Activated CD8-positive, alpha-beta T cell treated with anti-CD3 and anti-CD28 coated beads, Interleukin-2, amount 10 ng/mL, durations not matched to agents 7 days and 5 days (primary cell): Measurements from ENCODE around the gene SLC44A2. TPM values are rescaled to one million over a fixed set of nuclear protein-coding genes. Genes with fewer than 3 reads are reported as not detected.

Experiments used
- ATAC-seq: fragments of 150-1000 bp; cut with Tn5 transposase; one replicate; pipeline ENCODE4 v1.10.0; 2021; ENCODE audit warnings: moderate library complexity
- CTCF ChIA-PET: fragments of 350-600 bp; sonication (Branson Sonifier 250); formaldehyde crosslinking; loops from one replicate; lab custom pipeline; 2021; ENCODE audit warnings: antibody characterized with exemption; lab: Charles Lee
- POLR2A ChIA-PET: fragments of 350-600 bp; sonication (Branson Sonifier 250); formaldehyde crosslinking; loops from one replicate; lab custom pipeline; 2021; ENCODE audit warnings: antibody characterized with exemption; lab: Charles Lee
- DNase-seq: peaks from one replicate; pipeline ENCODE4 v3.0.0-alpha.2; 2020
- H3K27ac Mint-ChIP-seq: one replicate; pipeline ENCODE4 v1.8.0; 2021; ENCODE audit warnings: mild to moderate bottlenecking, mixed read lengths
- H3K27me3 Mint-ChIP-seq: one replicate; pipeline ENCODE4 v1.8.0; 2021; ENCODE audit warnings: low read depth, mixed read lengths
- H3K36me3 Mint-ChIP-seq: one replicate; pipeline ENCODE4 v1.8.0; 2021; ENCODE audit warnings: low read depth, mixed read lengths
- H3K4me1 Mint-ChIP-seq: one replicate; pipeline ENCODE4 v1.8.0; 2021; ENCODE audit warnings: low read depth, mixed read lengths
- H3K4me3 Mint-ChIP-seq: one replicate; pipeline ENCODE4 v1.8.0; 2021; ENCODE audit warnings: mild to moderate bottlenecking, mixed read lengths
- H3K9me3 Mint-ChIP-seq: one replicate; pipeline ENCODE4 v1.8.0; 2022; ENCODE audit warnings: mixed read lengths; ENCODE audit not compliant: insufficient read depth
- total RNA-seq, 2 experiments: library from RNA; stranded (reverse); gene quantifications; one replicate each; pipeline ENCODE4 v1.2.3, GENCODE V29; 2021

The SLC44A2 gene
- 100 to 1,000 TPM; 112 to 121 TPM for total RNA-seq

- ChIA-PET POLR2A (interaction anchor here (1.9 kb wide), 1 partner anchor 21 kb away, joined by 12 read pairs; no protein-coding TSS in a partner anchor), CTCF (interaction anchor here (0.8 to 1.4 kb wide), 2 partner anchors 19 to 44 kb away, joined by 3 to 5 read pairs; no protein-coding TSS in a partner anchor)
- Mint-ChIP-seq H3K9me3 (no peaks in the 10 kb centered on the region), H3K36me3 (peaks cover 38% of the 10 kb centered on the region), H3K4me3 (peak within 1 kb of the TSS; percentile 34), H3K27ac (peak within 1 kb of the TSS; percentile 89), H3K4me1 (peaks cover 40% of the 10 kb centered on the region), H3K27me3 (no peaks in the 10 kb centered on the region)
- ATAC-seq: no peak
- DNase-seq: no peak
These were observed at the start of gene SLC44A2 for GRCh38 chr19:10625003-10625761. Gene SLC44A2 (plus strand): TSS chr19:10625553. CDS start chr19:10625634, 81 bp downstream.

- Mint-ChIP-seq H3K27me3 (no peaks in the 10 kb centered on the region), H3K27ac (no peak overlapping the region), H3K9me3 (no peaks in the 10 kb centered on the region), H3K4me3 (no peak overlapping the region), H3K36me3 (no peaks in the 10 kb centered on the region), H3K4me1 (peaks cover 31% of the 10 kb centered on the region)
- CTCF ChIA-PET: interaction anchor here (5.4 to 8.8 kb wide), 2 partner anchors 69 to 123 kb away, joined by 135 to 421 read pairs; partner anchors contain the start of gene QTRT1
- ATAC-seq (no peak), DNase-seq (no peak)
- POLR2A ChIA-PET: no interaction called here
These were observed 47.4 kb upstream of the SLC44A2 start for GRCh38 chr19:10577951-10578350.

- Mint-ChIP-seq H3K36me3 (no peaks in the 10 kb centered on the region), H3K4me1 (peaks cover 32% of the 10 kb centered on the region), H3K4me3 (no peak overlapping the region), H3K27me3 (no peaks in the 10 kb centered on the region), H3K9me3 (no peaks in the 10 kb centered on the region), H3K27ac (no peak overlapping the region)
- DNase-seq (peak; percentile 95), ATAC-seq (peak; percentile 92)
- CTCF ChIA-PET: interaction anchor here (0.7 to 8.8 kb wide), 45 partner anchors 8 to 190 kb away, joined by 3 to 421 read pairs (median 5); partner anchors contain the start of genes CDKN2D, DNM2, KEAP1 and KRI1
- POLR2A ChIA-PET: interaction anchor here (1.0 to 3.5 kb wide), 6 partner anchors 14 to 120 kb away, joined by 3 to 22 read pairs (median 6); partner anchors contain the start of gene QTRT1
These were observed 44.2 kb upstream of the SLC44A2 start for GRCh38 chr19:10580979-10581631.

- H3K27ac Mint-ChIP-seq: no peak overlapping the region
- no peak for ATAC-seq
- H3K27me3 Mint-ChIP-seq: peaks cover 5% of the 10 kb centered on the region
- DNase-seq: no peak
- no peaks in the 10 kb centered on the region for H3K9me3 Mint-ChIP-seq
- peaks cover 29% of the 10 kb centered on the region for H3K4me1 Mint-ChIP-seq
- H3K4me3 Mint-ChIP-seq: no peak overlapping the region
- POLR2A ChIA-PET: interaction anchor here (1.5 to 3.5 kb wide), 4 partner anchors 21 to 119 kb away, joined by 5 to 22 read pairs (median 14); partner anchors contain the start of gene QTRT1
- CTCF ChIA-PET: interaction anchor here (0.7 to 8.8 kb wide), 26 partner anchors 9 to 282 kb away, joined by 3 to 421 read pairs (median 7); partner anchors contain the start of genes CDKN2D, QTRT1 and SLC44A2
- no peaks in the 10 kb centered on the region for H3K36me3 Mint-ChIP-seq
These were observed 43.3 kb upstream of the SLC44A2 start for GRCh38 chr19:10582091-10582490.

- no peaks in the 10 kb centered on the region for H3K9me3 Mint-ChIP-seq
- peaks cover 11% of the 10 kb centered on the region for H3K27me3 Mint-ChIP-seq
- peaks cover 31% of the 10 kb centered on the region for H3K4me1 Mint-ChIP-seq
- no peak for DNase-seq
- POLR2A ChIA-PET: interaction anchor here (1.4 kb wide), 1 partner anchor 20 kb away, joined by 4 read pairs; no protein-coding TSS in a partner anchor
- CTCF ChIA-PET: interaction anchor here (0.7 to 8.8 kb wide), 10 partner anchors 12 to 281 kb away, joined by 3 to 421 read pairs (median 32); partner anchors contain the start of gene QTRT1
- H3K4me3 Mint-ChIP-seq: no peak overlapping the region
- ATAC-seq: no peak
- H3K36me3 Mint-ChIP-seq: no peaks in the 10 kb centered on the region
- no peak overlapping the region for H3K27ac Mint-ChIP-seq
These were observed 42.1 kb upstream of the SLC44A2 start for GRCh38 chr19:10583036-10583776.

GRCh38 chr19:10586396-10586795 is 39.0 kb upstream of the SLC44A2 start:
- H3K27me3 Mint-ChIP-seq: peaks cover 14% of the 10 kb centered on the region

GRCh38 chr19:10587022-10587838 is 38.1 kb upstream of the SLC44A2 start, which contains the start of gene AP1M2:
Gene AP1M2 (minus strand): TSS chr19:10587312. CDS start chr19:10587231, 81 bp downstream.
- POLR2A ChIA-PET: no interaction called here
- no peak within 1 kb of the TSS for H3K27ac Mint-ChIP-seq
- CTCF ChIA-PET: no interaction called here

More at GRCh38 chr19:10586396-10586795, 39.0 kb upstream of the SLC44A2 start:
- ChIA-PET CTCF (interaction anchor here (8.8 kb wide), 1 partner anchor 61 kb away, joined by 421 read pairs; no protein-coding TSS in a partner anchor), POLR2A (interaction anchor here (0.8 to 0.9 kb wide), 2 partner anchors 15 to 18 kb away, joined by 3 read pairs; no protein-coding TSS in a partner anchor)
- Mint-ChIP-seq H3K4me3 (no peak overlapping the region), H3K4me1 (peaks cover 25% of the 10 kb centered on the region), H3K9me3 (no peaks in the 10 kb centered on the region), H3K36me3 (no peaks in the 10 kb centered on the region), H3K27ac (no peak overlapping the region)
- DNase-seq (no peak), ATAC-seq (no peak)

GRCh38 chr19:10587839-10588150 is 37.6 kb upstream of the SLC44A2 start:
- Mint-ChIP-seq H3K9me3 (no peaks in the 10 kb centered on the region), H3K36me3 (no peaks in the 10 kb centered on the region), H3K4me1 (peaks cover 22% of the 10 kb centered on the region), H3K27me3 (peaks cover 14% of the 10 kb centered on the region), H3K27ac (no peak overlapping the region), H3K4me3 (no peak overlapping the region)
- POLR2A ChIA-PET: interaction anchor here (1.5 kb wide), 1 partner anchor 16 kb away, joined by 4 read pairs; no protein-coding TSS in a partner anchor
- DNase-seq: no peak
- CTCF ChIA-PET: interaction anchor here (1.4 kb wide), 1 partner anchor 57 kb away, joined by 4 read pairs; no protein-coding TSS in a partner anchor
- ATAC-seq: no peak

More at GRCh38 chr19:10587022-10587838, 38.1 kb upstream of the SLC44A2 start, which contains the start of gene AP1M2:
- ATAC-seq (no peak), DNase-seq (no peak)
- Mint-ChIP-seq H3K4me1 (peaks cover 22% of the 10 kb centered on the region), H3K4me3 (no peak within 1 kb of the TSS), H3K36me3 (no peaks in the 10 kb centered on the region), H3K27me3 (peaks cover 14% of the 10 kb centered on the region), H3K9me3 (no peaks in the 10 kb centered on the region)

GRCh38 chr19:10593148-10593547 is 32.2 kb upstream of the SLC44A2 start:
- H3K4me3 Mint-ChIP-seq: no peak overlapping the region
- no peaks in the 10 kb centered on the region for H3K9me3 Mint-ChIP-seq
- peaks cover 2% of the 10 kb centered on the region for H3K27me3 Mint-ChIP-seq
- H3K36me3 Mint-ChIP-seq: no peaks in the 10 kb centered on the region
- POLR2A ChIA-PET: interaction anchor here (1.1 kb wide), 1 partner anchor 11 kb away, joined by 3 read pairs; no protein-coding TSS in a partner anchor
- ATAC-seq: no peak
- no peak overlapping the region for H3K27ac Mint-ChIP-seq
- H3K4me1 Mint-ChIP-seq: peaks cover 22% of the 10 kb centered on the region
- no peak for DNase-seq
- CTCF ChIA-PET: interaction anchor here (1.6 to 1.9 kb wide), 2 partner anchors 12 to 51 kb away, joined by 9 to 10 read pairs; no protein-coding TSS in a partner anchor
